Fibroblast of lung (primary cell): ENCODE data around the gene XKR3. TPM values are rescaled to one million over a fixed set of nuclear protein-coding genes. Genes with fewer than 3 reads are reported as not detected.
"Not testable (repeated sequence)": the region's sequence is repeated elsewhere in the genome, so short reads cannot be mapped to it uniquely, and the experiment has no call there.

Source experiments
- DNase-seq, 2 donors: peaks; one replicate each; pipeline versions ENCODE4 v3.0.0 to v3.0.0-alpha.2; 2010; ENCODE audit warnings: low read depth in 2 of 2
- H2AFZ ChIP-seq: 2 replicates; pipeline ENCODE4 v1.5.1; 2012; ENCODE audit warnings: low read length, control low read depth, inconsistent platforms
- H3K27ac ChIP-seq: 2 replicates; pipeline ENCODE4 v1.5.1; 2011; ENCODE audit warnings: low read length, control low read depth; ENCODE audit not compliant: insufficient read depth
- H3K27me3 ChIP-seq: 2 replicates; pipeline ENCODE4 v1.5.1; 2011; ENCODE audit warnings: mild to moderate bottlenecking, low read length; ENCODE audit not compliant: control insufficient read depth, insufficient read depth
- H3K36me3 ChIP-seq: 2 replicates; pipeline ENCODE4 v1.5.1; 2011; ENCODE audit warnings: low read length; ENCODE audit not compliant: control insufficient read depth, insufficient read depth
- H3K4me1 ChIP-seq: 2 replicates; pipeline ENCODE4 v1.5.1; 2011; ENCODE audit warnings: low read length; ENCODE audit not compliant: control insufficient read depth, insufficient read depth; ENCODE audit errors: extremely low read depth
- H3K4me2 ChIP-seq: 2 replicates; pipeline ENCODE4 v1.5.1; 2011; ENCODE audit warnings: low read length, control low read depth; ENCODE audit not compliant: insufficient read depth; ENCODE audit errors: extremely low read depth
- H3K4me3 ChIP-seq, 4 experiments: fragments of 200-600 bp in 1 of 4; sonication (generic) in 1 of 4; replicated peaks in 1 of 4; 2 replicates each; pipeline ENCODE4 v1.5.1; 2011 to 2016; ENCODE audit warnings: low read length in 4 of 4, low read depth in 3 of 4, mild to moderate bottlenecking in 3 of 4, control low read depth in 2 of 4, inconsistent platforms in 1 of 4, mixed read lengths in 1 of 4; ENCODE audit not compliant: insufficient read depth in 1 of 4; ENCODE audit errors: control extremely low read depth in 1 of 4
- H3K79me2 ChIP-seq: 2 replicates; pipeline ENCODE4 v1.5.1; 2012; ENCODE audit warnings: mild to moderate bottlenecking, low read length, inconsistent platforms; ENCODE audit not compliant: control insufficient read depth, insufficient read depth
- H3K9ac ChIP-seq: 2 replicates; pipeline ENCODE4 v1.5.1; 2011; ENCODE audit warnings: mild to moderate bottlenecking, low read length, control low read depth; ENCODE audit not compliant: insufficient read depth
- H3K9me3 ChIP-seq: 2 replicates; pipeline ENCODE4 v1.5.1; 2012; ENCODE audit warnings: low read depth, low read length; ENCODE audit not compliant: control insufficient read depth, insufficient read depth
- H4K20me1 ChIP-seq: 2 replicates; pipeline ENCODE4 v1.5.1; 2011; ENCODE audit warnings: low read length; ENCODE audit not compliant: control insufficient read depth, insufficient read depth; ENCODE audit errors: extremely low read depth
- EZH2 ChIP-seq: IDR thresholded peaks from 2 replicates; pipeline ENCODE4 v1.5.1; 2012; ENCODE audit warnings: low read length, control low read depth, mild to moderate bottlenecking; ENCODE audit errors: missing control alignments
- polyA plus RNA-seq, 2 donors: library from polyadenylated mRNA; depleted of rRNA in 1 of 2; stranded (reverse) in 1 of 2; unstranded in 1 of 2; fragments of >200 nt; gene quantifications; 2 replicates each; pipeline ENCODE4 v1.2.1, GENCODE V29; 2011 to 2012; ENCODE audit warnings: missing spikeins in 1 of 2
- total RNA-seq: library from RNA; depleted of rRNA; stranded (reverse); fragments of >200 nt; gene quantifications from 2 replicates; pipeline ENCODE4 v1.2.1, GENCODE V29; 2014
- TF ChIP-seq, protein P1 (sequence below), 2 donors: IDR thresholded peaks in 1 of 2; conservative IDR thresholded peaks in 1 of 2; 1 replicate in 1 of 2; 2 replicates in 1 of 2; pipeline ENCODE4 v1.5.1; 2011 to 2012; ENCODE audit warnings: low read length in 2 of 2, control low read depth in 1 of 2, inconsistent platforms in 1 of 2, low read depth in 1 of 2, mild to moderate bottlenecking in 1 of 2

XKR3 gene
- total and polyA plus RNA-seq, 2 donors (not counting 1 experiment from before 2014, with no cell fraction given), result 0.17 TPM; not detected in 1

DNA sequence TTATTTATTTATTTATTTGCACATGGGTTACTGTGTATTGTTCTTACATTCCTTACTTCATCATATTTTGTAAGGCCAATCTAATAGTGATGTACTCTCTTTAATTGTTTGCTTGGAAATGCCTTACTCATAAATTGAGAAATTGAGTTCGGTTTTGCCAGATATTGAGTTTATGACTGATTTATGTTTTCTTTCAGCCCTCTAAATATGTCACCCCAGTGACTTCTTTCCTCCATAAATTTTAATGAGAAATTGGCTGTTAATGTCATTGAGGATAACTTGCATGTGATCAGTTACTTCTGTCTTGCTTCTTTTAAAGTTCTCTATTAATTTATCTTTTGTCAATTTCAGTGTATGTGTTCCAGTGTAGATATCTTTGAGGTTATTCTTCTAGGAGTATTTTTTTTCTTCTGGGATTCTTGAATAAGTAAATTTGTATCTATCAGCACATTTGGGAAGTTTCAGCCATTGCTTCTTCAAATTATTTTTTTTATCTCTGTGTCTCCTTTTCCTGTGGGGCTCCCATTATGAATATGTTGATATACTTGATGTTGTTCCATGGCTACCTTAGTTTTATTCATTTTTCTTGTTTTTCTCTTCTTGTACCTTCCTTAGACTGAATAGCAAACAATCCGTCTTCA lies 47.8 kb downstream of the XKR3 start:
- Histone ChIP-seq H2AFZ (no peak overlapping the region), H3K27me3 (no peaks in the 10 kb centered on the region), H3K9me3 (no peaks in the 10 kb centered on the region), H3K4me1 (no peaks in the 10 kb centered on the region), H3K36me3 (no peaks in the 10 kb centered on the region), H4K20me1 (no peaks in the 10 kb centered on the region), H3K9ac (no peak overlapping the region), H3K27ac (no peak overlapping the region), H3K79me2 (no peaks in the 10 kb centered on the region), H3K4me2 (no peak overlapping the region), H3K4me3 (no peak overlapping the region)
- DNase-seq, result no peak
- TF ChIP-seq EZH2, result no peak
- TF ChIP-seq, protein P1, sequence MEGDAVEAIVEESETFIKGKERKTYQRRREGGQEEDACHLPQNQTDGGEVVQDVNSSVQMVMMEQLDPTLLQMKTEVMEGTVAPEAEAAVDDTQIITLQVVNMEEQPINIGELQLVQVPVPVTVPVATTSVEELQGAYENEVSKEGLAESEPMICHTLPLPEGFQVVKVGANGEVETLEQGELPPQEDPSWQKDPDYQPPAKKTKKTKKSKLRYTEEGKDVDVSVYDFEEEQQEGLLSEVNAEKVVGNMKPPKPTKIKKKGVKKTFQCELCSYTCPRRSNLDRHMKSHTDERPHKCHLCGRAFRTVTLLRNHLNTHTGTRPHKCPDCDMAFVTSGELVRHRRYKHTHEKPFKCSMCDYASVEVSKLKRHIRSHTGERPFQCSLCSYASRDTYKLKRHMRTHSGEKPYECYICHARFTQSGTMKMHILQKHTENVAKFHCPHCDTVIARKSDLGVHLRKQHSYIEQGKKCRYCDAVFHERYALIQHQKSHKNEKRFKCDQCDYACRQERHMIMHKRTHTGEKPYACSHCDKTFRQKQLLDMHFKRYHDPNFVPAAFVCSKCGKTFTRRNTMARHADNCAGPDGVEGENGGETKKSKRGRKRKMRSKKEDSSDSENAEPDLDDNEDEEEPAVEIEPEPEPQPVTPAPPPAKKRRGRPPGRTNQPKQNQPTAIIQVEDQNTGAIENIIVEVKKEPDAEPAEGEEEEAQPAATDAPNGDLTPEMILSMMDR (conservative IDR thresholded peaks at IDR 0.05 in 1 of 2, IDR thresholded peaks at IDR 0.05 in 1 of 2; ENCODE audit: low read depth in 1 of 2, low read length in 2 of 2), result no peak

DNA sequence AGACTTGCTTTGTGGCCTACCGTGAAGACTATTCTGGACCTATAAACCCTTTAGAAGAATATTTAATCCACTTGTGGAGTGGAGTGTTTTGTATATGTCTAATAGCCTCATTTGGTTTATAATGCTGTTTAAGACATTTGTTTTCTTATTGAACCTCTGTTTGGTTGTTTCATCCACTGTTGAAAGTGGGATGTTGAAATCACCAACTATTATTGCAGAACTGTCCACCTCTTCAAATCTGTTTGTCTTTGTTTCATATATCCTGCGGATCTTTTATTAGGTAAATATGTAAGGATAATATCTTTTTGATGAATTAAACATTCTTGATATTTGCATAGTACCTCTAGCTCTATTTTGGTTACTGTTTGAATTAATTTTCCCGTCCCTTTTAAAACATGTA lies 49.1 kb downstream of the XKR3 start:
- TF ChIP-seq EZH2, result no peak
- TF ChIP-seq, protein P1 (conservative IDR thresholded peaks at IDR 0.05 in 1 of 2, IDR thresholded peaks at IDR 0.05 in 1 of 2; ENCODE audit: low read depth in 1 of 2, low read length in 2 of 2), result no peak
- H4K20me1 ChIP-seq, result no peaks in the 10 kb centered on the region
- no peaks in the 10 kb centered on the region for H3K9me3 ChIP-seq
- no peak for DNase-seq
- no peaks in the 10 kb centered on the region for H3K36me3 ChIP-seq
- no peak overlapping the region for H3K4me2 ChIP-seq
- no peak overlapping the region for H3K27ac ChIP-seq
- no peaks in the 10 kb centered on the region for H3K79me2 ChIP-seq
- H3K9ac ChIP-seq, result no peak overlapping the region
- H2AFZ ChIP-seq, result no peak overlapping the region
- H3K4me1 ChIP-seq, result no peaks in the 10 kb centered on the region
- H3K27me3 ChIP-seq, result no peaks in the 10 kb centered on the region
- no peak overlapping the region for H3K4me3 ChIP-seq

DNA sequence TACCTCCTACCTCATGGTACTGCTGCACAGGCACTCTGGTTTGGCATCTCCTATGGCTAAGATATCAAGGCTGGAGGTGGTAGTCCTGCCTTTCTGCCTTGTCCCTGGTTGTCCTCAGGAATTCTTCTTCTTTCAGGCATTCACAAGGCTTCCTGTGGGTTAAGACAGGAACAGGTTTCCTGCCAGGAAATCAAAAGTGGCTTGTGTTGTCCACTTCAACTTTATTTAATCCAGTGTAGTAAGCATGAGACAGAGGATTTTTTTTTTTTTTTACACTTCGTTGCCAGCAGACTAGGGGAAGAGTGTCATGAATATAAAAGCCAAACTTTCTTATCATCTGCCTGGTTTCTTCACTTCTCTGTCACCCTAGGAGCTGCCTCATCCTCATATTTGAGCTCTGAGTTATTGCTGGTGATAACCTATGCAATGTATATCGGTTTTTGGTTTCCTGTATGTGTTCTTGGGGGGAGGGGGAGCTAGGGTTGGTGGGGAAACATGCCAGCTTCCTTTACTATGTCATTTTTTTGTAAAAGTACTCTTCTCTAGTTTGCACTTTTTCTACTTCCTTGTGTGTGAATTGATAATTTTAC lies 50.2 kb downstream of the XKR3 start:
- no peaks in the 10 kb centered on the region for H4K20me1 ChIP-seq
- TF ChIP-seq, protein P1 (conservative IDR thresholded peaks at IDR 0.05 in 1 of 2, IDR thresholded peaks at IDR 0.05 in 1 of 2; ENCODE audit: low read depth in 1 of 2, low read length in 2 of 2), result no peak
- TF ChIP-seq EZH2, result no peak
- H3K4me3 ChIP-seq, result no peak overlapping the region
- H3K9ac ChIP-seq, result no peak overlapping the region
- DNase-seq, result no peak
- no peak overlapping the region for H2AFZ ChIP-seq
- no peaks in the 10 kb centered on the region for H3K27me3 ChIP-seq
- H3K4me2 ChIP-seq, result no peak overlapping the region
- no peaks in the 10 kb centered on the region for H3K4me1 ChIP-seq
- H3K9me3 ChIP-seq, result no peaks in the 10 kb centered on the region
- H3K79me2 ChIP-seq, result no peaks in the 10 kb centered on the region
- H3K36me3 ChIP-seq, result no peaks in the 10 kb centered on the region
- H3K27ac ChIP-seq, result no peak overlapping the region

DNA sequence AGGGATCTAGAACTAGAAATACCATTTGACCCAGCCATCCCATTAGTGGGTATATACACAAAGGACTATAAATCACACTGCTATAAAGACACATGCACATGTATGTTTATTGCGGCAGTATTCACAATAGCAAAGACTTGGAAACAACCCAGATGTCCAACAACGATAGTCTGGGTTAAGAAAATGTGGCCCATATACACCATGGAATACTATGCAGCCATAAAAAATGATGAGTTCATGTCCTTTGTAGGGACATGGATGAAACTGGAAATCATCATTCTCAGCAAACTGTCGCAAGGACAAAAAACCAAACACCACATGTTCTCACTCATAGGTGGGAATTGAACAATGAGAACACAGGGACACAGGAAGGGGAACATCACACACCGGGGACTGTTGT lies 53.6 kb downstream of the XKR3 start:
- H3K4me2 ChIP-seq, H3K4me3 ChIP-seq, H4K20me1 ChIP-seq, H2AFZ ChIP-seq, H3K9ac ChIP-seq, H3K4me1 ChIP-seq, H3K27ac ChIP-seq, H3K36me3 ChIP-seq, H3K27me3 ChIP-seq, H3K79me2 ChIP-seq, DNase-seq, H3K9me3 ChIP-seq: not testable (repeated sequence)
